ENCODE data around the gene SYT8. TPM values are rescaled to one million over a fixed set of nuclear protein-coding genes. Genes with fewer than 3 reads are reported as not detected.

Gene SYT8
- total RNA-seq, 1 experiment from 2014 or later: not detected

DNA sequence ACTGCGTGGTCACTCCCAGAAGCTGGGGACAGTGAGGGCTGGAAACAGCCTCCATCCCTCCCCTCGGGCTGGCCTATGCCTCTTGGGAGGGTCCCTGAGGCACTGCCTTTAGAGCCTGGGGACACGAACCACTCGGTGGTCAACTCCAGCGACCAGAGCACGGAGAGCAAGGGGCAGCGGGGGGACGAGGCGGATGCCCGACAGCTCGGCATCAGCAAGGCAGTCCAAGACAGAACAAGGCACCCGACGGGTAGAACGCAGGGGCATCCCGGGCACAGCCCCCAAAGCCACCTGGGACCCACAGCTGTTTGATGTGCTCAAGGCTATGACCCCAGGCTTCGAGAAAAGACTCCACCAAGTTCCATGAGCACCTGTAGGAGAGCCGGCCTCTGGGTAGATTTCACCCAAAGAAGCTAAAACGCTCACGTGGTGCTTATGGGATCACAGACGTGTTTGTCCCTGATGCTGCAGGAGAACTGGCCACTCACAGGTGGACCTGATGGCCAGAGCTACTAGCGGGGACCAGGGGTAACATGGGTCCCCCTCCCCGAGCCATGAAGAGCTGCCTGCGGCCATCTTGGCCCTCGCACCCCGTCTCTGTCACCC, 17.6 kb downstream of the SYT8 start:
- no CpG with 5 or more reads among the region's 25 CpGs for WGBS (ENCODE audit: extremely low coverage, insufficient read length, low lambda C conversion rate)
- Histone ChIP-seq H3K4me2 (ENCODE audit: insufficient read depth, insufficient read length, low read length) (no peak overlapping the region), H4K5ac (ENCODE audit: insufficient read length, low read depth, low read length) (no peak overlapping the region), H3K56ac (ENCODE audit: insufficient read length, low read depth, low read length) (no peak overlapping the region), H2AK5ac (ENCODE audit: insufficient read length, low read length) (no peak overlapping the region), H3T11ph (ENCODE audit: low read length) (no peak overlapping the region), H4K91ac (ENCODE audit: insufficient read length, low read depth, low read length) (no peak overlapping the region), H3K27me3 (ENCODE audit: insufficient read depth, low read length) (no peaks in the 10 kb centered on the region), H2BK15ac (ENCODE audit: low read depth, low read length) (no peak overlapping the region), H3K9me3 (ENCODE audit: control insufficient read depth, low read depth, low read length) (no peaks in the 10 kb centered on the region), H3K18ac (ENCODE audit: insufficient read length, low read depth, low read length) (no peak overlapping the region), H3K23me2 (ENCODE audit: insufficient read length, low read depth, low read length, poor library complexity, severe bottlenecking) (no peaks in the 10 kb centered on the region), H3K14ac (ENCODE audit: insufficient read depth, low read length) (no peak overlapping the region; the same call in 1 of the 2 replicates), H2BK120ac (ENCODE audit: low read depth, low read length, poor library complexity, severe bottlenecking) (no peak overlapping the region), H4K20me1 (ENCODE audit: control insufficient read depth, insufficient read depth, insufficient read length) (no peaks in the 10 kb centered on the region), H3K79me2 (ENCODE audit: insufficient read depth, low read length) (no peaks in the 10 kb centered on the region), H3K4ac (ENCODE audit: low read depth, low read length) (no peak overlapping the region), H2BK12ac (ENCODE audit: insufficient read length, low read depth, low read length) (no peak overlapping the region), H3K9ac (ENCODE audit: extremely low read depth, insufficient read length, low read length) (no peak overlapping the region), H2BK5ac (ENCODE audit: insufficient read length, low read length) (no peak overlapping the region), H2BK20ac (ENCODE audit: low read depth, low read length, poor library complexity, severe bottlenecking) (no peak overlapping the region), H3K79me1 (ENCODE audit: insufficient read depth, low read depth, low read length, poor library complexity, severe bottlenecking) (no peaks in the 10 kb centered on the region), H3K4me1 (ENCODE audit: insufficient read depth, low read length) (no peaks in the 10 kb centered on the region), H3K27ac (ENCODE audit: insufficient read length, low read depth, low read length) (no peak overlapping the region), H3K23ac (ENCODE audit: insufficient read length, low read depth, low read length) (no peak overlapping the region), H4K8ac (replicated peaks; ENCODE audit: insufficient read length, low read depth, low read length) (no peak overlapping the region), H2AFZ (ENCODE audit: low read length) (no peak overlapping the region)
- no peak for DNase-seq
- TF ChIP-seq, protein P1, sequence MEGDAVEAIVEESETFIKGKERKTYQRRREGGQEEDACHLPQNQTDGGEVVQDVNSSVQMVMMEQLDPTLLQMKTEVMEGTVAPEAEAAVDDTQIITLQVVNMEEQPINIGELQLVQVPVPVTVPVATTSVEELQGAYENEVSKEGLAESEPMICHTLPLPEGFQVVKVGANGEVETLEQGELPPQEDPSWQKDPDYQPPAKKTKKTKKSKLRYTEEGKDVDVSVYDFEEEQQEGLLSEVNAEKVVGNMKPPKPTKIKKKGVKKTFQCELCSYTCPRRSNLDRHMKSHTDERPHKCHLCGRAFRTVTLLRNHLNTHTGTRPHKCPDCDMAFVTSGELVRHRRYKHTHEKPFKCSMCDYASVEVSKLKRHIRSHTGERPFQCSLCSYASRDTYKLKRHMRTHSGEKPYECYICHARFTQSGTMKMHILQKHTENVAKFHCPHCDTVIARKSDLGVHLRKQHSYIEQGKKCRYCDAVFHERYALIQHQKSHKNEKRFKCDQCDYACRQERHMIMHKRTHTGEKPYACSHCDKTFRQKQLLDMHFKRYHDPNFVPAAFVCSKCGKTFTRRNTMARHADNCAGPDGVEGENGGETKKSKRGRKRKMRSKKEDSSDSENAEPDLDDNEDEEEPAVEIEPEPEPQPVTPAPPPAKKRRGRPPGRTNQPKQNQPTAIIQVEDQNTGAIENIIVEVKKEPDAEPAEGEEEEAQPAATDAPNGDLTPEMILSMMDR (conservative IDR thresholded peaks at IDR 0.05): no peak
- no peaks in the 10 kb centered on the region for H3K9me3 Mint-ChIP-seq
- H3K36me3 Mint-ChIP-seq (ENCODE audit: insufficient read depth in 1 of 3, low read depth in 3 of 3): no peaks in the 10 kb centered on the region
- no peak overlapping the region for H3K4me3 Mint-ChIP-seq
- H3K27me3 Mint-ChIP-seq (ENCODE audit: low read depth): peaks cover 13% of the 10 kb centered on the region
- peaks cover 2 to 3% of the 10 kb centered on the region in 2 experiments; a peak in 2 of 4 replicates for H3K4me1 Mint-ChIP-seq
- no peak overlapping the region; a peak in 2 of 7 replicates for H3K27ac Mint-ChIP-seq

Measured in H9 (cell line).